Activated CD4-positive, alpha-beta memory T cell treated with anti-CD3 and anti-CD28 coated beads, Interleukin-2, amount 10 ng/mL, durations not matched to agents 7 days and 5 days (primary cell): Measurements from ENCODE around the gene PRR20C. TPM values are rescaled to one million over a fixed set of nuclear protein-coding genes. Genes with fewer than 3 reads are reported as not detected.
"Not testable (repeated sequence)": the region's sequence is repeated elsewhere in the genome, so short reads cannot be mapped to it uniquely, and the experiment has no call there.

ENCODE experiments used
- CTCF ChIA-PET: fragments of 350-600 bp; sonication (Branson Sonifier 250); formaldehyde crosslinking; loops from one replicate; lab custom pipeline; 2021; ENCODE audit warnings: antibody characterized with exemption, inconsistent platforms; lab: Charles Lee
- POLR2A ChIA-PET: fragments of 350-600 bp; sonication (Branson Sonifier 250); formaldehyde crosslinking; loops from one replicate; lab custom pipeline; 2021; ENCODE audit warnings: antibody characterized with exemption; lab: Charles Lee
- DNase-seq: peaks from one replicate; pipeline ENCODE4 v3.0.0-alpha.2; 2020
- H3K27ac Mint-ChIP-seq: one replicate; pipeline ENCODE4 v1.8.0; 2021; ENCODE audit warnings: mild to moderate bottlenecking, mixed read lengths
- H3K27me3 Mint-ChIP-seq: one replicate; pipeline ENCODE4 v1.8.0; 2021; ENCODE audit warnings: mixed read lengths
- H3K36me3 Mint-ChIP-seq: one replicate; pipeline ENCODE4 v1.8.0; 2021; ENCODE audit warnings: low read depth, mixed read lengths
- H3K4me1 Mint-ChIP-seq: one replicate; pipeline ENCODE4 v1.8.0; 2021; ENCODE audit warnings: mixed read lengths
- H3K4me3 Mint-ChIP-seq: one replicate; pipeline ENCODE4 v1.8.0; 2021; ENCODE audit warnings: mild to moderate bottlenecking, mixed read lengths
- H3K9me3 Mint-ChIP-seq: one replicate; pipeline ENCODE4 v1.8.0; 2021; ENCODE audit warnings: mixed read lengths
- total RNA-seq, 2 experiments: library from RNA; stranded (reverse); gene quantifications; one replicate each; pipeline ENCODE4 v1.2.3, GENCODE V29; 2021

The PRR20C gene
- not detected for total RNA-seq

GRCh38 chr13:57153761-57154160 lies at the start of gene PRR20C:
Gene PRR20C (plus strand): TSS chr13:57154061. CDS start chr13:57154448, 387 bp downstream.
- CTCF ChIA-PET, DNase-seq, H3K36me3 Mint-ChIP-seq, H3K4me3 Mint-ChIP-seq, H3K4me1 Mint-ChIP-seq, H3K27ac Mint-ChIP-seq, POLR2A ChIA-PET, H3K27me3 Mint-ChIP-seq, H3K9me3 Mint-ChIP-seq: not testable (repeated sequence)

- Mint-ChIP-seq H3K4me1 (no peaks in the 10 kb centered on the region), H3K36me3 (no peaks in the 10 kb centered on the region), H3K27me3 (no peaks in the 10 kb centered on the region), H3K4me3 (no peak overlapping the region), H3K27ac (no peak overlapping the region), H3K9me3 (peaks cover 9% of the 10 kb centered on the region)
- ChIA-PET POLR2A (no interaction called here), CTCF (no interaction called here)
- no peak for DNase-seq
Observed at GRCh38 chr13:57114945-57115344, 38.9 kb upstream of the PRR20C start.

- CTCF ChIA-PET, result no interaction called here
- no peaks in the 10 kb centered on the region for H3K9me3 Mint-ChIP-seq
- POLR2A ChIA-PET, result no interaction called here
- H3K4me1 Mint-ChIP-seq, result no peaks in the 10 kb centered on the region
- no peaks in the 10 kb centered on the region for H3K36me3 Mint-ChIP-seq
- H3K27me3 Mint-ChIP-seq, result no peaks in the 10 kb centered on the region
- H3K4me3 Mint-ChIP-seq, result no peak overlapping the region
- no peak overlapping the region for H3K27ac Mint-ChIP-seq
- DNase-seq, result no peak
Observed at GRCh38 chr13:57123681-57124080, 30.2 kb upstream of the PRR20C start.

GRCh38 chr13:57128909-57129308 lies 25.0 kb upstream of the PRR20C start:
- H3K9me3 Mint-ChIP-seq, result peaks cover 4% of the 10 kb centered on the region
- H3K27me3 Mint-ChIP-seq, result no peaks in the 10 kb centered on the region
- no peak for DNase-seq
- ChIA-PET CTCF (no interaction called here), POLR2A (no interaction called here)
- no peaks in the 10 kb centered on the region for H3K36me3 Mint-ChIP-seq
- H3K4me1 Mint-ChIP-seq, result no peaks in the 10 kb centered on the region
- no peak overlapping the region for H3K4me3 Mint-ChIP-seq
- no peak overlapping the region for H3K27ac Mint-ChIP-seq

GRCh38 chr13:57136093-57136492 lies 17.8 kb upstream of the PRR20C start:
- H3K4me1 Mint-ChIP-seq, result no peaks in the 10 kb centered on the region
- POLR2A ChIA-PET, result no interaction called here
- CTCF ChIA-PET, result no interaction called here
- no peak overlapping the region for H3K4me3 Mint-ChIP-seq
- DNase-seq, result no peak
- no peaks in the 10 kb centered on the region for H3K27me3 Mint-ChIP-seq
- H3K9me3 Mint-ChIP-seq, result peaks cover 5% of the 10 kb centered on the region
- no peak overlapping the region for H3K27ac Mint-ChIP-seq
- no peaks in the 10 kb centered on the region for H3K36me3 Mint-ChIP-seq

- POLR2A ChIA-PET, result no interaction called here
- Mint-ChIP-seq H3K9me3 (peaks cover 5% of the 10 kb centered on the region), H3K27ac (no peak overlapping the region), H3K27me3 (no peaks in the 10 kb centered on the region), H3K4me3 (no peak overlapping the region), H3K4me1 (no peaks in the 10 kb centered on the region), H3K36me3 (no peaks in the 10 kb centered on the region)
- no peak for DNase-seq
- CTCF ChIA-PET, result no interaction called here
Observed at GRCh38 chr13:57137585-57137984, 16.3 kb upstream of the PRR20C start.

GRCh38 chr13:57138988-57139387 lies 14.9 kb upstream of the PRR20C start:
- H3K4me1 Mint-ChIP-seq, result no peaks in the 10 kb centered on the region
- H3K27ac Mint-ChIP-seq, result no peak overlapping the region
- ChIA-PET CTCF (no interaction called here), POLR2A (no interaction called here)
- no peaks in the 10 kb centered on the region for H3K27me3 Mint-ChIP-seq
- H3K36me3 Mint-ChIP-seq, result no peaks in the 10 kb centered on the region
- no peak overlapping the region for H3K4me3 Mint-ChIP-seq
- DNase-seq, result no peak
- peaks cover 5% of the 10 kb centered on the region for H3K9me3 Mint-ChIP-seq

- not testable (repeated sequence) for H3K4me3 Mint-ChIP-seq
Observed at GRCh38 chr13:57139781-57140180, 14.1 kb upstream of the PRR20C start.

GRCh38 chr13:57140235-57140968 lies 13.5 kb upstream of the PRR20C start, which contains the start of gene PRR20A:
Gene PRR20A (plus strand): TSS chr13:57140918. CDS start chr13:57141305, 387 bp downstream.
- H3K27me3 Mint-ChIP-seq, POLR2A ChIA-PET, H3K36me3 Mint-ChIP-seq, H3K4me3 Mint-ChIP-seq, H3K9me3 Mint-ChIP-seq, DNase-seq, H3K27ac Mint-ChIP-seq, H3K4me1 Mint-ChIP-seq, CTCF ChIA-PET: not testable (repeated sequence)

More at GRCh38 chr13:57139781-57140180, 14.1 kb upstream of the PRR20C start:
- CTCF ChIA-PET, H3K9me3 Mint-ChIP-seq, H3K27me3 Mint-ChIP-seq, H3K36me3 Mint-ChIP-seq, H3K4me1 Mint-ChIP-seq, H3K27ac Mint-ChIP-seq, DNase-seq, POLR2A ChIA-PET: not testable (repeated sequence)

- CTCF ChIA-PET, H3K4me3 Mint-ChIP-seq, H3K27ac Mint-ChIP-seq, H3K36me3 Mint-ChIP-seq, DNase-seq, H3K27me3 Mint-ChIP-seq, POLR2A ChIA-PET, H3K9me3 Mint-ChIP-seq, H3K4me1 Mint-ChIP-seq: not testable (repeated sequence)
Observed at GRCh38 chr13:57147188-57147587, 6.7 kb upstream of the PRR20C start, which contains the start of gene PRR20B. Gene PRR20B (plus strand): TSS chr13:57147488. CDS start chr13:57147875, 387 bp downstream.

GRCh38 chr13:57148106-57148505 lies 5.8 kb upstream of the PRR20C start:
- H3K27ac Mint-ChIP-seq, H3K9me3 Mint-ChIP-seq, CTCF ChIA-PET, POLR2A ChIA-PET, H3K27me3 Mint-ChIP-seq, H3K4me3 Mint-ChIP-seq, H3K4me1 Mint-ChIP-seq, DNase-seq, H3K36me3 Mint-ChIP-seq: not testable (repeated sequence)

- H3K4me3 Mint-ChIP-seq, POLR2A ChIA-PET, DNase-seq, H3K36me3 Mint-ChIP-seq, CTCF ChIA-PET, H3K27ac Mint-ChIP-seq, H3K27me3 Mint-ChIP-seq, H3K9me3 Mint-ChIP-seq, H3K4me1 Mint-ChIP-seq: not testable (repeated sequence)
Observed at GRCh38 chr13:57160332-57160731, 6.5 kb downstream of the PRR20C start, which contains the start of gene PRR20D. Gene PRR20D (plus strand): TSS chr13:57160632. CDS start chr13:57161019, 387 bp downstream.

GRCh38 chr13:57166897-57167296 lies 13.0 kb downstream of the PRR20C start, which contains the start of gene PRR20E:
Gene PRR20E (plus strand): TSS chr13:57167197. CDS start chr13:57167584, 387 bp downstream.
- CTCF ChIA-PET, H3K4me1 Mint-ChIP-seq, POLR2A ChIA-PET, H3K36me3 Mint-ChIP-seq, DNase-seq, H3K4me3 Mint-ChIP-seq, H3K27me3 Mint-ChIP-seq, H3K27ac Mint-ChIP-seq, H3K9me3 Mint-ChIP-seq: not testable (repeated sequence)

GRCh38 chr13:57191667-57192066 lies 37.8 kb downstream of the PRR20C start:
- no peak for DNase-seq
- CTCF ChIA-PET, result no interaction called here
- no peak overlapping the region for H3K27ac Mint-ChIP-seq
- H3K4me1 Mint-ChIP-seq, result no peaks in the 10 kb centered on the region
- H3K9me3 Mint-ChIP-seq, result no peaks in the 10 kb centered on the region
- no peaks in the 10 kb centered on the region for H3K27me3 Mint-ChIP-seq
- no peaks in the 10 kb centered on the region for H3K36me3 Mint-ChIP-seq
- H3K4me3 Mint-ChIP-seq, result no peak overlapping the region
- POLR2A ChIA-PET, result no interaction called here
